OCI-LY3 (cell line): ENCODE results near the gene PCDH19.

Experiments used
- CTCF ChIP-seq: fragments of 200-600, 300-600 bp; sonication (generic); IDR thresholded peaks from 2 replicates; pipeline ENCODE4 v1.5.1; 2014; ENCODE audit warnings: antibody characterized with exemption, low read length, low read depth
- EZH2phosphoT487 ChIP-seq: fragments of 200-600 bp; shearing (Covaris generic); IDR thresholded peaks from 2 replicates; pipeline ENCODE4 v1.6.1; 2018; ENCODE audit warnings: antibody characterized with exemption, mixed run types, low read depth

DNA sequence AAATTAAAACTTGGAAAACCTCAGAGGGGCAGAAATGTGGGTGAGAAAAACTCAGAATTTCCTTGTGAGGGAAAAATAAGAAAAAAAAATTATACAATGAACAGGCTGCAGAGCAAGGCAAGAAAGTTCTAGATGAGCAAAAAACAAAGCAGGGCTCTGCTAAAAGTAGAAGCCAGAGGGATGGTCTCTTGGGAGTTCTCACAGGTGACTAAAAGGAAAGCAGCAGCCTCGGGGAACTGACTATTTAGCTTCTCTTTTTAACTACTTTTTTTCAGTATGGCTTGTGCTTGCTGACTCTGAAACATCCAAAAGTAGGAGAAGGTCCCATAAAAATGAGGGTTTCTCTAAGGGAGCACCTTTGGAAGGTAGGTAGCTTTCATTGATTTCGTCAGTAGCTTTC, 36.4 kb downstream of the PCDH19 start:
- TF ChIP-seq CTCF (no peak), EZH2phosphoT487 (no peak)
